GM19397 (cell line): ENCODE results near the gene DEFB114.

Experiments used
- ATAC-seq: cut with Tn5 transposase; IDR thresholded peaks from one replicate; pipeline ENCODE4 v1.9.1; 2021; ENCODE audit warnings: mild to moderate bottlenecking, moderate library complexity; ENCODE audit not compliant: unreplicated experiment

The DEFB114 gene

GRCh38 chr6:49937017-49937416, 26.9 kb downstream of the DEFB114 start:
- ATAC-seq: no peak

DNA sequence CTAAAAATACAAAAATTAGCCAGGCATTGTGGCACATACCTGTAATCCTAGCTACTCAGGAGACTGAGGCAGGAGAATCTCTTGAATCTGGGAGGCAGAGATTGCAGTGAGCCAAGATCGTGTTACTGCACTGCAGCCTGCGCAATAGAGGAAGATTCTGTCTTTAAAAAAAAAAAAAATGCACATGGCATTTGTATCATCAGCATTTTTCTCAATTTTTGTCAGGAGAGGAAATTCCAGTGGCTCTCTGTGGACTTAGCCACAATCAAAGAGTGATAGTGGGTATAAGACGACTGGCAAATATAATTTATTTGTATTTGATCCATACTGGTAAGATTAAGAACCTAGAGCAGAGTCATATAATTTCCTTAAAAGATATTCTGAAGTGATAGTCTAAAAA, 28.6 kb downstream of the DEFB114 start:
- no peak for ATAC-seq

GRCh38 chr6:49934770-49935169, 29.2 kb downstream of the DEFB114 start:
- no peak for ATAC-seq

DNA sequence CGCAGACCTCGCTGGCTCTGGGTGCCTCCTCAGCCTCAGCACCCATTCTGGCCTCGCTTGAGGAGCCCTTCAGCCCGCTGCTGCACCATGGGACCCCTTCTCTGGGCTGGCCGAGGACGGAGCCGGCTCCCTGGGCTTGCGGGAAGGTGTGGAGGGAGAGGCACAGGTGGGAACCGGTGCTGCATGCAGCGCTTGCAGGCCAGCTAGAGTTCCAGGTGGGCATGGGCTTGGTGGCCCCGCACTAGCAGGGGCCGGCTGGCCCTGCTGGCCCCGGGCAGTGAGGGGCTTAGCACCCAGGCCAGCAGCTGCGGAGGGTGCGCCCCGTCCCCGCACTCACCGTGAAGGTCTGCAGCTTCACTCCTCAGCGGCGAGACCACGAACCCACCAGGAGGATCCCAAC, 30.4 kb downstream of the DEFB114 start:
- no peak for ATAC-seq

GRCh38 chr6:49929340-49929739, 34.6 kb downstream of the DEFB114 start:
- ATAC-seq: no peak

DNA sequence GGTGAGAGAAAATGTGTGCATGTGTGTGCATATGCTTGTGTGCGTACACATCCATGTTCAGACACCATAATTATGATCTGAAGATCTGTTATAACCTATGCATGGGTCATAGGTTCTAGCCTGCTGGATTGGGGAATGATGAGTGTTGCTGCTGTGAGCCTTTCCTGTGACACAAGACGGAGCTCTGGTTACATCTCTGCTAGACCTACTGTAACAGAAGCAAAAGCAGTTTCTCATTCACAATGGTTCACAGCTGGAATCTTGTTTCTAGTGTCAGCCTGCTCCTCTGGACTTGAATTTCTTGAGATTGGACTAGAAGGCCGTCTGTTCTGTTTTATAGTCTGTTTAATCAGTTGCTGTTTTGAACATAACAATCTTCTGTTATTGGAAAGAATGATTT, 40.1 kb downstream of the DEFB114 start:
- no peak for ATAC-seq

DNA sequence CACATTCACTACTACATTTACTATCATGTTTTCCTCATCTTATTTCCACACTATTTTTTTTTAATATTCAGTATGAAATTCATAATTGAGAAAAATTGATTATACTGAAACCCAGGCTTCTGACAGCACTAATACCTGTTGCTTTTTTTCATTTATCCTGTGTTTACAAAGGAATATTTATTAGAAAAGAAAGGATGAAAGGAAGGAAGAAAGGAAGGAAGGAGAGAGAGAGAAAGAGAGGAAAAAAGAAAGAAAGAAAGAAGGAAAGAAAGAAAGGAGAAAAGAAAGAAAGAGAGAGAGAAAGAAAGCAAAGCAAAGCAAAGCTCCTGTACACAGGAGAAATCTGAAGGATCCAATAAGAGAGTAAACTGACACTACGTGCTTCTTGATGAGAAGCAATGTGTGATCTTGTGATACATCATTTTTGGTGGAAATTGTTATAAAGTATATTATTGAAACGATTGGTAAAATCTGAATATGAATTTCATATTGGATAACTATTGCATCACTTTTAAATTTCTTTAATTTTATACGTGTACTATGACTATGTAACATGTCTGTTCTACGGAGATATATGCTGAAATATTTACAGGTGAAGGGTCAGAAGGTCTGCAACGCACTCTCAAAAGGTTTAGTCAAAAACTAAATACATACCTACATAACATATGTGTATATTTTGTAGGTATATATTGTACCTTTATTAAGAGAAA, 43.9 kb downstream of the DEFB114 start:
- ATAC-seq: no peak

- no peak for ATAC-seq
Observed at GRCh38 chr6:49919261-49919660, 44.7 kb downstream of the DEFB114 start.

DNA sequence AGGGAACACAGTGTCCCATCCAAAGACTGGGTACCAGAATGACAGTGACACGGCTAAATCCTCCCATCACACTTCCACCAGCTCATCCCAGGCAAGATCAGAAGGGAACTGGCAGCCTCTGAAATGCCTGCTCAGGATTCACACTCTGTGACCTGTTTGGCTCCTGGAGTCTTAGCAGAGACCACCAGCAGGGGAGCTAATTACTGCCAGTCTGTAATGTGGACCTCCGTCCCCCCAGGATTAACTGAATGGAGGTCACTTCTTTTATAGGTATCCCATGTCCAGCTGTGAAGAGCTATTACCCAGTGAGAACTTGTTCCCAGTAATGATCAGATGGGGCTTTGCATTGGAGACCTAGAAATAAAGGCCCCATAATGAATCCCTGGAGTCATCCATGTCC, 45.2 kb downstream of the DEFB114 start:
- ATAC-seq: no peak

- ATAC-seq: no peak
Observed at GRCh38 chr6:49915035-49915434, 48.9 kb downstream of the DEFB114 start.

GRCh38 chr6:49913636-49914375, 50.2 kb downstream of the DEFB114 start:
- ATAC-seq: no peak

DNA sequence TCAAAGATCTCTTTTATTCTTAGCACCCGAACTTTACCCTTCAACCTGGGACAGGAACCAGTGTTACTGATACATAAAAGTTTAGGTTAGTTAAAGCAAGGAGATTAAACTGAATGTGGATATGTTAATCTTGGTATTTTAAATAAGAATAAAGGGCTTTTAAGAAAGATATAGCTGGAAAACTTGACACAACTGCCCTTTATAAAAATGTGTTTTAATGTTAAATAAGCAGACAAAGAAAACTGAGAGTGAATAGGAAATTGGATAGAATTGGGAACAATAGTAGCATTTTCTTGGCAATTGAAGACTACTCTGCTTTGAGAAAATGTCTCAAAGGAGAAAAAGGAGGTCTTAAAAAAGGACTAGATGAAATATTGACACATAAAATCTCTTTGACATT, 51.8 kb downstream of the DEFB114 start:
- no peak for ATAC-seq

GRCh38 chr6:49911252-49911651, 52.7 kb downstream of the DEFB114 start:
- ATAC-seq: no peak
